HL-60 (cell line): ENCODE results near the gene ZGPAT.

Experiments
- DNase-seq, 2 experiments: peaks; one replicate each; pipeline ENCODE4 v3.0.0-alpha.2; 2010 to 2020; ENCODE audit warnings: low read depth in 1 of 2, low spot score in 1 of 2
- H3K27ac ChIP-seq: fragments of 250-450 bp; sonication (Bioruptor Pico); replicated peaks from 2 replicates; pipeline ENCODE4 v1.5.1; 2020; ENCODE audit warnings: mild to moderate bottlenecking, moderate library complexity
- H3K27me3 ChIP-seq: fragments of 250-450 bp; sonication (Bioruptor Pico); 2 replicates; pipeline ENCODE4 v1.5.1; 2021; ENCODE audit warnings: mild to moderate bottlenecking, moderate library complexity; ENCODE audit not compliant: insufficient read depth, poor library complexity, severe bottlenecking
- H3K4me3 ChIP-seq: replicated peaks from 2 replicates; pipeline ENCODE4 v1.5.1; 2011; ENCODE audit warnings: mild to moderate bottlenecking, control low read depth, low read length; ENCODE audit not compliant: insufficient read depth
- GABPA ChIP-seq: IDR thresholded peaks from 2 replicates; pipeline ENCODE4 v1.6.1; 2012; ENCODE audit warnings: low read depth
- POLR2AphosphoS5 ChIP-seq: IDR thresholded peaks from 2 replicates; pipeline ENCODE4 v1.6.1; 2012; ENCODE audit warnings: low read depth
- SPI1 ChIP-seq: IDR thresholded peaks from 2 replicates; pipeline ENCODE4 v1.6.1; 2012; ENCODE audit warnings: low read depth, mild to moderate bottlenecking, borderline replicate concordance
- TF ChIP-seq, protein P1 (sequence below): IDR thresholded peaks from one replicate; pipeline ENCODE4 v1.5.1; 2011; ENCODE audit warnings: low read length, control low read depth, inconsistent platforms; ENCODE audit not compliant: insufficient read depth
- TF ChIP-seq, protein P2 (sequence below): IDR thresholded peaks from 2 replicates; pipeline ENCODE4 v1.6.1; 2012; ENCODE audit warnings: low read depth; ENCODE audit not compliant: insufficient replicate concordance

The ZGPAT gene

DNA sequence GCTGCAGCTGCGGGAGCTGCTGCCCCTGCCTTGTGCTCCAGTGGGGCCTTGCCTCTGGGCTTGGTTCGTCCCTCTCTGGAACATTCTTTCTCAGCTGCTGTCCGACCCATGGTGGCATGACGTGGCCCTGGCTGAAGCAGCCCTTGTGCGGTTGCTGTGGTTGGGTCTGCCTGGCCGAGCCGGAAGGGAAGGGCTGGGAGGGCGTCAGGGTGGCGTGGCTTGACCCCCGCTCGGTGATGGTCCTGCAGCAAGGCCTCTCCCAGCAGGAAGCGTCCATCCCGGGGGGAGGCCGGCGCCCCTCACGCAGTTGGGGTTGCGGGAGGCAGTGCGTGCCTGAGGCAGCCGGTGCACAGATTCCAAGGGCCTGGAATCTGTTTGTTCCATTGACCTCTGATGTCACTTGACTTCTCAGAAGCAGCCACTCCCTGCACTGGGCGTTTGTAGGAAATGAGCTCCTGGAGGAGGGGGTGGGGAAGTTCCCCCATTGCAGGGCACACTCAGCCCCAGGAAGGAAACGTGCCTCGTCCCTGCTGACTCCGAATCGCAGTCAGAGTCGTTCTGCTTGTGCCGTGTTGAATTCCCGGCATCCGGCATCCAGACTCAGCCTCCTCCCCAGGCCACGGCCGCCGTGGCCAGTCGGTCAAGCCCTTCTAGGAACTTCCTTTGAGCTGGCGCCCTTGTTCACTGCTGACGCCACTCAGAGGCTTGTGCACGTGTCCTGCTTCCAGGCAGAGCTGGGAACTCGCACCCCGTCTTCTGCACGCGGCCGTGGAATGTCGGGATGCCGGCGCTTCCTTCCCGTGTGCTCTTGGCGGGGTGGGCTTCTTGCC, 21.1 kb upstream of the ZGPAT start:
- Histone ChIP-seq H3K27ac (0 out of 2 replicates have a peak overlapping the region, but pooled peaks have one; percentile 18), H3K27me3 (no peaks in the 10 kb centered on the region), H3K4me3 (no peak overlapping the region)
- DNase-seq: peak in 1 of 2 experiments; percentile 63
- TF ChIP-seq GABPA (no peak), POLR2AphosphoS5 (no peak; the same call in 1 of the 2 replicates), SPI1 (0 out of 2 replicates have a peak, but pooled peaks have one; percentile 1)
- TF ChIP-seq, protein P1, sequence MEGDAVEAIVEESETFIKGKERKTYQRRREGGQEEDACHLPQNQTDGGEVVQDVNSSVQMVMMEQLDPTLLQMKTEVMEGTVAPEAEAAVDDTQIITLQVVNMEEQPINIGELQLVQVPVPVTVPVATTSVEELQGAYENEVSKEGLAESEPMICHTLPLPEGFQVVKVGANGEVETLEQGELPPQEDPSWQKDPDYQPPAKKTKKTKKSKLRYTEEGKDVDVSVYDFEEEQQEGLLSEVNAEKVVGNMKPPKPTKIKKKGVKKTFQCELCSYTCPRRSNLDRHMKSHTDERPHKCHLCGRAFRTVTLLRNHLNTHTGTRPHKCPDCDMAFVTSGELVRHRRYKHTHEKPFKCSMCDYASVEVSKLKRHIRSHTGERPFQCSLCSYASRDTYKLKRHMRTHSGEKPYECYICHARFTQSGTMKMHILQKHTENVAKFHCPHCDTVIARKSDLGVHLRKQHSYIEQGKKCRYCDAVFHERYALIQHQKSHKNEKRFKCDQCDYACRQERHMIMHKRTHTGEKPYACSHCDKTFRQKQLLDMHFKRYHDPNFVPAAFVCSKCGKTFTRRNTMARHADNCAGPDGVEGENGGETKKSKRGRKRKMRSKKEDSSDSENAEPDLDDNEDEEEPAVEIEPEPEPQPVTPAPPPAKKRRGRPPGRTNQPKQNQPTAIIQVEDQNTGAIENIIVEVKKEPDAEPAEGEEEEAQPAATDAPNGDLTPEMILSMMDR: no peak
- TF ChIP-seq, protein P2, sequence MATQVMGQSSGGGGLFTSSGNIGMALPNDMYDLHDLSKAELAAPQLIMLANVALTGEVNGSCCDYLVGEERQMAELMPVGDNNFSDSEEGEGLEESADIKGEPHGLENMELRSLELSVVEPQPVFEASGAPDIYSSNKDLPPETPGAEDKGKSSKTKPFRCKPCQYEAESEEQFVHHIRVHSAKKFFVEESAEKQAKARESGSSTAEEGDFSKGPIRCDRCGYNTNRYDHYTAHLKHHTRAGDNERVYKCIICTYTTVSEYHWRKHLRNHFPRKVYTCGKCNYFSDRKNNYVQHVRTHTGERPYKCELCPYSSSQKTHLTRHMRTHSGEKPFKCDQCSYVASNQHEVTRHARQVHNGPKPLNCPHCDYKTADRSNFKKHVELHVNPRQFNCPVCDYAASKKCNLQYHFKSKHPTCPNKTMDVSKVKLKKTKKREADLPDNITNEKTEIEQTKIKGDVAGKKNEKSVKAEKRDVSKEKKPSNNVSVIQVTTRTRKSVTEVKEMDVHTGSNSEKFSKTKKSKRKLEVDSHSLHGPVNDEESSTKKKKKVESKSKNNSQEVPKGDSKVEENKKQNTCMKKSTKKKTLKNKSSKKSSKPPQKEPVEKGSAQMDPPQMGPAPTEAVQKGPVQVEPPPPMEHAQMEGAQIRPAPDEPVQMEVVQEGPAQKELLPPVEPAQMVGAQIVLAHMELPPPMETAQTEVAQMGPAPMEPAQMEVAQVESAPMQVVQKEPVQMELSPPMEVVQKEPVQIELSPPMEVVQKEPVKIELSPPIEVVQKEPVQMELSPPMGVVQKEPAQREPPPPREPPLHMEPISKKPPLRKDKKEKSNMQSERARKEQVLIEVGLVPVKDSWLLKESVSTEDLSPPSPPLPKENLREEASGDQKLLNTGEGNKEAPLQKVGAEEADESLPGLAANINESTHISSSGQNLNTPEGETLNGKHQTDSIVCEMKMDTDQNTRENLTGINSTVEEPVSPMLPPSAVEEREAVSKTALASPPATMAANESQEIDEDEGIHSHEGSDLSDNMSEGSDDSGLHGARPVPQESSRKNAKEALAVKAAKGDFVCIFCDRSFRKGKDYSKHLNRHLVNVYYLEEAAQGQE: peak; percentile 18

DNA sequence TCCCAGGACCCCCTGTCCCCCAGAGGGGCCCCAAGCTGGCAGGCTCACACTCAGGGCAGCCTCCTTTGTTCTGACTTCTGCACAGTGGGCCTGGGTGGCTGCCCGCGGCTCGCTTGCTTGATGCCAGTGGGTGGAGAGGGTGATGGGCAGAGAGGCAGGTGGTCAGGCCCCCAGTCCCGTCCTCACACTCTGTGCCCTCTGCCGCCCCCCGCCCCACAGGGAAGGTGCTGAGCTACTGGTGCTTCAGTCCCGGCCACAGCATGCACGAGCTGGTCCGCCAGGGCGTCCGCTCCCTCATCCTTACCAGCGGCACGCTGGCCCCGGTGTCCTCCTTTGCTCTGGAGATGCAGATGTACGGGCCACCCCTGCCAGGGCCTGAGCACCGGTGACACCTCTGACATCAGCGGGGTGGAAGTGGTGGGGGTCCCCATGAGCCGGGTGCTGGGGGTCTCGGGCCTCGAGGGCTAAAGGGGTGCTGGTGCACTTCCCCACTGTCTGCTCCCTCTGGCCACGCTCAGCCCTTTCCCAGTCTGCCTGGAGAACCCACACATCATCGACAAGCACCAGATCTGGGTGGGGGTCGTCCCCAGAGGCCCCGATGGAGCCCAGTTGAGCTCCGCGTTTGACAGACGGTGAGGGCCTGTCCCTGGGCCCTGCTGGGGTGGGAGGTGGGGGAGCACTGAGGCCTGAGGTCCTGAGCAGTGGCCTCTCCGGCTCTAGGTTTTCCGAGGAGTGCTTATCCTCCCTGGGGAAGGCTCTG, 20.2 kb upstream of the ZGPAT start:
- H3K27ac ChIP-seq: no peak overlapping the region
- no peaks in the 10 kb centered on the region for H3K27me3 ChIP-seq
- TF ChIP-seq, protein P2: no peak
- no peak for TF ChIP-seq POLR2AphosphoS5
- TF ChIP-seq SPI1: no peak
- TF ChIP-seq GABPA: no peak
- TF ChIP-seq, protein P1: no peak
- H3K4me3 ChIP-seq: no peak overlapping the region
- DNase-seq: no peak

DNA sequence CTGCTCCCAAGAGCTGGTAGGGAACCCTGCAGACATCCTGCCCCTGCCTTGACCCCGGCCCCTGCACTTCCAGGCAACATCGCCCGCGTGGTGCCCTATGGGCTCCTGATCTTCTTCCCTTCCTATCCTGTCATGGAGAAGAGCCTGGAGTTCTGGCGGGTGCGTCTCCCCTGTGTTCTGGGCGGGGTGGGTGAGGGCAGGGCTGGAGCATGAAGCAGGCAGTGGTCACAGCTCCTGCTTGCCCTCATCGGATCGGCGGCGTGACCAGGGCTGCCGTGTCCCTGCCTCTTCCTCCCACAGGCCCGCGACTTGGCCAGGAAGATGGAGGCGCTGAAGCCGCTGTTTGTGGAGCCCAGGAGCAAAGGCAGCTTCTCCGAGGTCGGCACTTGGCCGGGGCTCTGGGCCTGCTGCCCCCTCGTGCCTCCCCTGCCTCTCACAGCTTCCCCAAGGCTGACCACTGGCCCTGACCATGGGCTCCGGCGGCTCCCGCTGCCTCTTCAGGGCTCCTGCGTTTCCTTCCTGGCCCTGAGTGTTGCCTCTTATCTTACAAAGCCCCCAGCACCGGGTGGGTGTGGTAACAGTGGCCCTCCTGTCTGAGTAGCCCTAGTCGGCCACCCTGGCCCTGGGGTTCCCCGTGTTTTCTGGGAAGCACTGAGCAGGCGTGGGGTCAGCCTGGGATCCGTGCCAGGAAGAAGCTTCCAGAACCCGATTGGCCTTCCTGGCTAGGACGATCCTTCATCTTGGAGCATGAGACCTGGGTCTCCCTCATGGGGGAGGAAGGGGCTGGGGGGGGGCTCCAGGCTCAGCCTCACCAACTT, 19.4 kb upstream of the ZGPAT start:
- Histone ChIP-seq H3K27me3 (no peaks in the 10 kb centered on the region), H3K27ac (no peak overlapping the region), H3K4me3 (no peak overlapping the region)
- TF ChIP-seq POLR2AphosphoS5: no peak
- TF ChIP-seq, protein P1: no peak
- no peak for TF ChIP-seq GABPA
- TF ChIP-seq, protein P2: no peak
- no peak for TF ChIP-seq SPI1
- no peak for DNase-seq
